HL-60/S4 treated with retinoic acid at 250 ng/mL for 4 days and 3 days (cell line): ENCODE data around the gene FAM111A.
"Not testable (repeated sequence)": the region's sequence is repeated elsewhere in the genome, so short reads cannot be mapped to it uniquely, and the experiment has no call there.

ENCODE experiments used
- in situ Hi-C: fragments of 300-500 bp; cut with MboI; formaldehyde crosslinking; loops from 2 replicates; pipeline ENCODE4 v1.7.0; 2022; ENCODE audit warnings: low sequenced_read_pairs

The FAM111A gene

GRCh38 chr11:59142530-59143507, at the start of gene FAM111A:
FAM111A (plus strand) TSS chr11:59142856; CDS start chr11:59148873, 6,017 bp downstream.
- in situ Hi-C loops: no loop called here

- in situ Hi-C loops: not testable (repeated sequence)
Measured at GRCh38 chr11:59093576-59093975, 49.1 kb upstream of the FAM111A start.

GRCh38 chr11:59095225-59095624, 47.4 kb upstream of the FAM111A start:
- in situ Hi-C loops: not testable (repeated sequence)

- in situ Hi-C loops: not testable (repeated sequence)
Measured at GRCh38 chr11:59095972-59096575, 46.6 kb upstream of the FAM111A start.

- in situ Hi-C loops: no loop called here
Measured at GRCh38 chr11:59097113-59097708, 45.4 kb upstream of the FAM111A start.

- in situ Hi-C loops: not testable (repeated sequence)
Measured at GRCh38 chr11:59097938-59098337, 44.7 kb upstream of the FAM111A start.

GRCh38 chr11:59102259-59102765, 40.3 kb upstream of the FAM111A start:
- in situ Hi-C loops: no loop called here

GRCh38 chr11:59106363-59107336, 36.0 kb upstream of the FAM111A start, which contains the start of gene FAM111B:
FAM111B (plus strand) TSS chr11:59107237; CDS start chr11:59109626, 2,389 bp downstream.
- in situ Hi-C loops: no loop called here

GRCh38 chr11:59107721-59108120, 34.9 kb upstream of the FAM111A start:
- in situ Hi-C loops: not testable (repeated sequence)

GRCh38 chr11:59112494-59112893, 30.2 kb upstream of the FAM111A start:
- in situ Hi-C loops: no loop called here

GRCh38 chr11:59114344-59114743, 28.3 kb upstream of the FAM111A start:
- in situ Hi-C loops: no loop called here

- in situ Hi-C loops: no loop called here
Measured at GRCh38 chr11:59115553-59115952, 27.1 kb upstream of the FAM111A start.

- in situ Hi-C loops: no loop called here
Measured at GRCh38 chr11:59117774-59118173, 24.9 kb upstream of the FAM111A start.

- in situ Hi-C loops: no loop called here
Measured at GRCh38 chr11:59119826-59120225, 22.8 kb upstream of the FAM111A start.

GRCh38 chr11:59135648-59136461, 6.8 kb upstream of the FAM111A start:
- in situ Hi-C loops: no loop called here

GRCh38 chr11:59136551-59136950, 6.1 kb upstream of the FAM111A start:
- in situ Hi-C loops: not testable (repeated sequence)

- in situ Hi-C loops: no loop called here
Measured at GRCh38 chr11:59137190-59137589, 5.5 kb upstream of the FAM111A start.

- in situ Hi-C loops: no loop called here
Measured at GRCh38 chr11:59138643-59139042, 4.0 kb upstream of the FAM111A start.

GRCh38 chr11:59141191-59141590, 1.5 kb upstream of the FAM111A start:
- in situ Hi-C loops: no loop called here
